HCT116 (cell line): Measurements from ENCODE around the gene ATP13A2. TPM values are rescaled to one million over a fixed set of nuclear protein-coding genes. Genes with fewer than 3 reads are reported as not detected.

Source experiments
- ATAC-seq: fragments of 200-7000 bp; cut with Tn5 transposase; 2 replicates; pipeline ENCODE4 v1.9.1; 2020; ENCODE audit warnings: mild to moderate bottlenecking, moderate library complexity
- BruUV-seq: library from RNA; stranded (reverse); fragments of 400-500 nt; replicated peaks from 2 replicates; lab custom pipeline; 2021; lab: Mats Ljungman, UMichigan
- CTCF ChIA-PET: fragments of 300-600 bp; sonication (Branson Sonifier 250); formaldehyde crosslinking; loops from one replicate; lab custom pipeline; 2021; ENCODE audit warnings: antibody characterized with exemption; lab: Charles Lee
- POLR2A ChIA-PET: fragments of 300-600, 350-600 bp; sonication (Branson Sonifier 250); formaldehyde crosslinking; loops from one replicate; lab custom pipeline; 2021; ENCODE audit warnings: antibody characterized with exemption; lab: Charles Lee
- RAD21 ChIA-PET, 2 experiments: fragments of 300-600 bp; sonication (Branson Sonifier 250); formaldehyde crosslinking; loops; one replicate each; lab custom pipeline; 2023; ENCODE audit warnings: low total read pairs in 2 of 2; ENCODE audit not compliant: uncharacterized antibody in 2 of 2, unreplicated experiment in 2 of 2, low non-redundant PET in 1 of 2; lab: Charles Lee
- DNase-seq: peaks from one replicate; pipeline ENCODE4 v3.0.0-alpha.2; 2010; ENCODE audit warnings: low read depth, low spot score
- H2AFZ ChIP-seq: fragments of 200-600 bp; shearing (Covaris generic), sonication (generic); 2 replicates; pipeline ENCODE4 v1.6.1; 2017; ENCODE audit warnings: low read depth, mixed run types, mixed read lengths, antibody characterized with exemption, low read length; ENCODE audit not compliant: poor library complexity, severe bottlenecking
- H3K27ac ChIP-seq: 2 replicates; pipeline ENCODE4 v1.5.1; 2012; ENCODE audit warnings: low read depth, low read length
- H3K27me3 ChIP-seq: fragments of 200-600 bp; sonication (generic); 2 replicates; pipeline ENCODE4 v1.6.1; 2016; ENCODE audit warnings: mixed run types, low read length, mixed read lengths; ENCODE audit not compliant: insufficient read depth
- H3K36me3 ChIP-seq, 2 experiments: fragments of 200-500 bp in 1 of 2; fragments of 200-600 bp in 1 of 2; sonication (Bioruptor generic) in 1 of 2; sonication (generic) in 1 of 2; 2 replicates each; pipeline versions ENCODE4 v1.5.1 to v1.6.1; 2014 to 2016; ENCODE audit warnings: low read length in 2 of 2, inconsistent platforms in 1 of 2, mixed read lengths in 1 of 2, mixed run types in 1 of 2; ENCODE audit not compliant: insufficient read depth in 2 of 2, control insufficient read depth in 1 of 2
- H3K4me1 ChIP-seq, 2 experiments: fragments of 200-600 bp in 1 of 2; sonication (generic) in 1 of 2; 2 replicates each; pipeline versions ENCODE4 v1.5.1 to v1.6.1; 2012 to 2017; ENCODE audit warnings: low read length in 2 of 2, inconsistent platforms in 1 of 2, mild to moderate bottlenecking in 1 of 2, mixed read lengths in 1 of 2, mixed run types in 1 of 2, moderate library complexity in 1 of 2; ENCODE audit not compliant: insufficient read depth in 2 of 2, control insufficient read depth in 1 of 2
- H3K4me2 ChIP-seq: fragments of 200-600 bp; sonication (generic); 2 replicates; pipeline ENCODE4 v1.6.1; 2017; ENCODE audit warnings: mixed run types, low read length, mixed read lengths
- H3K4me3 ChIP-seq, 2 experiments: fragments of 200-600 bp in 1 of 2; sonication (generic) in 1 of 2; replicated peaks in 1 of 2; 2 replicates each; pipeline ENCODE4 v1.5.1; 2011 to 2016; ENCODE audit warnings: low read length in 2 of 2, control low read depth in 1 of 2, low read depth in 1 of 2, mild to moderate bottlenecking in 1 of 2, mixed read lengths in 1 of 2, mixed run types in 1 of 2
- H3K79me2 ChIP-seq: fragments of 200-600 bp; sonication (generic); 2 replicates; pipeline ENCODE4 v1.6.1; 2017; ENCODE audit warnings: mild to moderate bottlenecking, mixed run types, low read length, moderate library complexity, mixed read lengths; ENCODE audit not compliant: insufficient read depth
- H3K9ac ChIP-seq: fragments of 200-600 bp; sonication (generic); 2 replicates; pipeline ENCODE4 v1.6.1; 2016; ENCODE audit warnings: low read length, mixed read lengths
- H3K9me2 ChIP-seq: fragments of 200-600 bp; sonication (generic), shearing (Covaris generic); 2 replicates; pipeline ENCODE4 v1.6.1; 2017; ENCODE audit warnings: mixed run types, mild to moderate bottlenecking, moderate library complexity; ENCODE audit not compliant: insufficient read depth
- H3K9me3 ChIP-seq, 2 experiments: fragments of 200-500 bp in 1 of 2; fragments of 200-600 bp in 1 of 2; sonication (Bioruptor generic) in 1 of 2; sonication (generic) in 1 of 2; 2 replicates each; pipeline ENCODE4 v1.6.1; 2014 to 2017; ENCODE audit warnings: low read length in 2 of 2, mixed read lengths in 2 of 2, inconsistent platforms in 1 of 2, low read depth in 1 of 2, mild to moderate bottlenecking in 1 of 2, mixed run types in 1 of 2, moderate library complexity in 1 of 2; ENCODE audit not compliant: control insufficient read depth in 1 of 2, insufficient read depth in 1 of 2
- H4K20me1 ChIP-seq: fragments of 200-600 bp; sonication (generic), shearing (Covaris generic); 2 replicates; pipeline ENCODE4 v1.6.1; 2017; ENCODE audit warnings: mixed run types, mild to moderate bottlenecking, moderate library complexity; ENCODE audit not compliant: insufficient read depth
- ATF3 ChIP-seq: IDR thresholded peaks from 2 replicates; pipeline ENCODE4 v1.6.1; 2012
- CBX3 ChIP-seq: IDR thresholded peaks from 2 replicates; pipeline ENCODE4 v1.6.1; 2012; ENCODE audit warnings: low read depth
- CEBPB ChIP-seq: IDR thresholded peaks from 2 replicates; pipeline ENCODE4 v1.6.1; 2012; ENCODE audit warnings: low read depth
- CTCF ChIP-seq, 3 experiments: fragments of 200-600 bp in 1 of 3; sonication (generic) in 1 of 3; IDR thresholded peaks in 2 of 3; conservative IDR thresholded peaks in 1 of 3; 2 replicates each; pipeline ENCODE4 v1.5.1; 2012 to 2017; ENCODE audit warnings: low read depth in 2 of 3, low read length in 2 of 3, antibody characterized with exemption in 1 of 3, borderline replicate concordance in 1 of 3, control low read depth in 1 of 3, mild to moderate bottlenecking in 1 of 3, mixed read lengths in 1 of 3, mixed run types in 1 of 3, moderate library complexity in 1 of 3; ENCODE audit not compliant: insufficient read depth in 1 of 3
- ELF1 ChIP-seq: IDR thresholded peaks from 2 replicates; pipeline ENCODE4 v1.6.1; 2012; ENCODE audit warnings: low read depth, borderline replicate concordance
- EZH2 ChIP-seq: fragments of 200-600 bp; sonication (generic); IDR thresholded peaks from 2 replicates; pipeline ENCODE4 v1.6.1; 2017; ENCODE audit warnings: antibody characterized with exemption, mixed run types
- EZH2phosphoT487 ChIP-seq: fragments of 200-600 bp; IDR thresholded peaks from 2 replicates; pipeline ENCODE4 v1.6.1; 2018; ENCODE audit warnings: antibody characterized with exemption, borderline replicate concordance
- POLR2A ChIP-seq: IDR thresholded peaks from 2 replicates; pipeline ENCODE4 v1.7.0; 2011; ENCODE audit warnings: borderline replicate concordance; ENCODE audit not compliant: insufficient read depth, insufficient read length; ENCODE audit errors: extremely low read depth
- POLR2AphosphoS5 ChIP-seq: IDR thresholded peaks from 2 replicates; pipeline ENCODE4 v1.6.1; 2011; ENCODE audit warnings: mild to moderate bottlenecking, low read depth, low read length, moderate library complexity
- RAD21 ChIP-seq: IDR thresholded peaks from 2 replicates; pipeline ENCODE4 v1.6.1; 2012; ENCODE audit warnings: low read depth, mild to moderate bottlenecking
- SIN3A ChIP-seq: IDR thresholded peaks from 2 replicates; pipeline ENCODE4 v1.6.1; 2012; ENCODE audit warnings: low read depth
- SP1 ChIP-seq: IDR thresholded peaks from 2 replicates; pipeline ENCODE4 v1.6.1; 2012; ENCODE audit warnings: low read depth
- SRF ChIP-seq: IDR thresholded peaks from 2 replicates; pipeline ENCODE4 v1.6.1; 2012; ENCODE audit warnings: low read depth
- TCF7L2 ChIP-seq: IDR thresholded peaks from 2 replicates; pipeline ENCODE4 v1.7.0; 2011; ENCODE audit warnings: borderline replicate concordance, inconsistent platforms; ENCODE audit not compliant: insufficient read depth, insufficient read length; ENCODE audit errors: extremely low read depth
- YY1 ChIP-seq: IDR thresholded peaks from 2 replicates; pipeline ENCODE4 v1.6.1; 2011; ENCODE audit warnings: low read length, low read depth, moderate library complexity, mild to moderate bottlenecking; ENCODE audit not compliant: insufficient replicate concordance; ENCODE audit errors: extremely low read depth
- ZFX ChIP-seq: fragments of 450-650 bp; IDR thresholded peaks from 2 replicates; pipeline ENCODE4 v1.6.1; 2017
- ZNF274 ChIP-seq: fragments of 200-500 bp; sonication (Bioruptor generic); IDR thresholded peaks from 2 replicates; pipeline ENCODE4 v1.6.1; 2014; ENCODE audit warnings: mild to moderate bottlenecking, low read depth, low read length, inconsistent platforms
- intact Hi-C: fragments of 100-400 bp; cut with micrococcal nuclease; formaldehyde crosslinking; loops from 2 replicates; pipeline ENCODE4 v1.10.0; 2022
- total RNA-seq: library from RNA; stranded (reverse); gene quantifications from one replicate; pipeline ENCODE4 v1.2.1, GENCODE V29; 2021; ENCODE audit not compliant: unreplicated experiment
- TF ChIP-seq, protein P1 (sequence below): IDR thresholded peaks from 2 replicates; pipeline ENCODE4 v1.6.1; 2011; ENCODE audit warnings: mild to moderate bottlenecking, low read length, moderate library complexity; ENCODE audit not compliant: insufficient replicate concordance; ENCODE audit errors: extremely low read depth

ATP13A2 gene
- total RNA-seq, 1 experiment from 2014 or later = 60.5 TPM

GRCh38 chr1:17055801-17056200 is 44.1 kb upstream of the ATP13A2 start:
- TF ChIP-seq CBX3 = no peak
- TF ChIP-seq EZH2 = no peak
- no peak for TF ChIP-seq ATF3
- TF ChIP-seq, protein P1, sequence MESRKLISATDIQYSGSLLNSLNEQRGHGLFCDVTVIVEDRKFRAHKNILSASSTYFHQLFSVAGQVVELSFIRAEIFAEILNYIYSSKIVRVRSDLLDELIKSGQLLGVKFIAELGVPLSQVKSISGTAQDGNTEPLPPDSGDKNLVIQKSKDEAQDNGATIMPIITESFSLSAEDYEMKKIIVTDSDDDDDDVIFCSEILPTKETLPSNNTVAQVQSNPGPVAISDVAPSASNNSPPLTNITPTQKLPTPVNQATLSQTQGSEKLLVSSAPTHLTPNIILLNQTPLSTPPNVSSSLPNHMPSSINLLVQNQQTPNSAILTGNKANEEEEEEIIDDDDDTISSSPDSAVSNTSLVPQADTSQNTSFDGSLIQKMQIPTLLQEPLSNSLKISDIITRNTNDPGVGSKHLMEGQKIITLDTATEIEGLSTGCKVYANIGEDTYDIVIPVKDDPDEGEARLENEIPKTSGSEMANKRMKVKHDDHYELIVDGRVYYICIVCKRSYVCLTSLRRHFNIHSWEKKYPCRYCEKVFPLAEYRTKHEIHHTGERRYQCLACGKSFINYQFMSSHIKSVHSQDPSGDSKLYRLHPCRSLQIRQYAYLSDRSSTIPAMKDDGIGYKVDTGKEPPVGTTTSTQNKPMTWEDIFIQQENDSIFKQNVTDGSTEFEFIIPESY = no peak
- no peak for TF ChIP-seq SP1
- no peak for TF ChIP-seq POLR2A
- no peak for TF ChIP-seq RAD21
- TF ChIP-seq ELF1 = no peak
- no peak for TF ChIP-seq YY1
- no peak for TF ChIP-seq EZH2phosphoT487
- TF ChIP-seq CEBPB = no peak
- TF ChIP-seq TCF7L2 = no peak
- TF ChIP-seq SIN3A = no peak
- no peak for TF ChIP-seq CTCF (IDR thresholded peaks at IDR 0.05 in 2 of 3, conservative IDR thresholded peaks at IDR 0.05 in 1 of 3; ENCODE audit: borderline replicate concordance in 1 of 3, insufficient read depth in 1 of 3, low read depth in 2 of 3, low read length in 2 of 3)
- TF ChIP-seq POLR2AphosphoS5 = no peak
- TF ChIP-seq ZFX = no peak
- TF ChIP-seq SRF = no peak
- no peak for TF ChIP-seq ZNF274
- TF ChIP-seq, all 23 proteins: peak for 0
- no peak overlapping the region for H3K9ac ChIP-seq
- ATAC-seq (no peak), DNase-seq (no peak)
- ChIA-PET RAD21 (no interaction called here), CTCF (no interaction called here), POLR2A (interaction anchor here (1.1 kb wide), 1 partner anchor 184 kb away, joined by 3 read pairs; no protein-coding TSS in a partner anchor)
- no peaks in the 10 kb centered on the region for H3K27me3 ChIP-seq
- intact Hi-C loops = loop anchor here (10.0 kb wide), 1 partner anchor 429 kb away; no protein-coding TSS in a partner anchor
- no peaks in the 10 kb centered on the region for H3K9me3 ChIP-seq
- no peak overlapping the region for H3K27ac ChIP-seq
- peaks cover 5% of the 10 kb centered on the region in 2 experiments; a peak in 2 of 4 replicates for H3K36me3 ChIP-seq
- H3K4me3 ChIP-seq = no peak overlapping the region
- peaks cover 3 to 18% of the 10 kb centered on the region in 2 experiments; a peak in 3 of 4 replicates for H3K4me1 ChIP-seq
- no peak overlapping the region for H2AFZ ChIP-seq
- BruUV-seq = no TSS peak
- peaks cover 29% of the 10 kb centered on the region for H3K79me2 ChIP-seq
- H3K9me2 ChIP-seq = no peaks in the 10 kb centered on the region
- H3K4me2 ChIP-seq = no peak overlapping the region
- no peaks in the 10 kb centered on the region for H4K20me1 ChIP-seq
